C4-2B (cell line): ENCODE data around the gene MSGN1.

Source experiments
- CTCF ChIP-seq: fragments of 450-650 bp; conservative IDR thresholded peaks from 2 replicates; pipeline ENCODE4 v1.5.1; 2017; ENCODE audit warnings: mild to moderate bottlenecking
- ZFX ChIP-seq: fragments of 450-650 bp; IDR thresholded peaks from 2 replicates; pipeline ENCODE4 v1.6.1; 2017

GRCh38 chr2:17772532-17772931 is 43.7 kb upstream of the MSGN1 start:
- TF ChIP-seq CTCF, result no peak
- TF ChIP-seq ZFX, result no peak
